ENCODE data around the gene KRTAP13-1. TPM values are rescaled to one million over a fixed set of nuclear protein-coding genes. Genes with fewer than 3 reads are reported as not detected.

The KRTAP13-1 gene
- total RNA-seq, 2 experiments from 2014 or later: not detected

GRCh38 chr21:30437010-30437565, 41.3 kb downstream of the KRTAP13-1 start:
- no peaks in the 10 kb centered on the region for H3K9me3 Mint-ChIP-seq
- Histone ChIP-seq H3K4me1 (ENCODE audit: insufficient read depth, low read length) (no peaks in the 10 kb centered on the region), H3K9me3 (ENCODE audit: control insufficient read depth in 1 of 2, insufficient read depth in 1 of 2, low read length in 2 of 2) (peaks cover 0 to 4% of the 10 kb centered on the region in 2 experiments), H3K27me3 (ENCODE audit: control insufficient read depth in 1 of 2, insufficient read depth in 2 of 2, low read length in 2 of 2) (no peaks in the 10 kb centered on the region), H3K4me3 (ENCODE audit: low read length) (no peak overlapping the region), H3K36me3 (ENCODE audit: insufficient read depth, low read length) (no peaks in the 10 kb centered on the region), H3K27ac (ENCODE audit: low read depth in 1 of 2, low read length in 2 of 2) (no peak overlapping the region)
- H3K27me3 Mint-ChIP-seq: peaks cover 6% of the 10 kb centered on the region
- no peak overlapping the region for H3K4me3 Mint-ChIP-seq
- H3K27ac Mint-ChIP-seq: no peak overlapping the region
- no peaks in the 10 kb centered on the region for H3K4me1 Mint-ChIP-seq (ENCODE audit: low read depth)
- DNase-seq (no peak), ATAC-seq (ENCODE audit: poor library complexity) (no peak)
- intact Hi-C loops (cut with DNase I, micrococcal nuclease): no loop called here
- POLR2A ChIA-PET: no interaction called here
- TF ChIP-seq CTCF (IDR thresholded peaks at IDR 0.05): no peak
- CTCF ChIA-PET: no interaction called here
- H3K36me3 Mint-ChIP-seq (ENCODE audit: low read depth): no peaks in the 10 kb centered on the region

GRCh38 chr21:30439975-30440374, 44.1 kb downstream of the KRTAP13-1 start, which contains the start of gene KRTAP15-1:
Gene KRTAP15-1, plus strand, starts transcription at chr21:30440275. Its CDS starts 53 bp downstream, at chr21:30440328.
- Mint-ChIP-seq H3K9me3 (no peaks in the 10 kb centered on the region), H3K27ac (no peak within 1 kb of the TSS), H3K4me3 (no peak within 1 kb of the TSS), H3K4me1 (ENCODE audit: low read depth) (no peaks in the 10 kb centered on the region), H3K27me3 (peaks cover 5% of the 10 kb centered on the region), H3K36me3 (ENCODE audit: low read depth) (no peaks in the 10 kb centered on the region)
- no peak within 1 kb of the TSS for H3K4me3 ChIP-seq (ENCODE audit: low read length)
- ChIA-PET CTCF (no interaction called here), POLR2A (no interaction called here)
- peaks cover 0 to 4% of the 10 kb centered on the region in 2 experiments for H3K9me3 ChIP-seq (ENCODE audit: control insufficient read depth in 1 of 2, insufficient read depth in 1 of 2, low read length in 2 of 2)
- H3K27ac ChIP-seq (ENCODE audit: low read depth in 1 of 2, low read length in 2 of 2): no peak within 1 kb of the TSS
- no peaks in the 10 kb centered on the region for H3K4me1 ChIP-seq (ENCODE audit: insufficient read depth, low read length)
- ATAC-seq (ENCODE audit: poor library complexity) (no peak), DNase-seq (no peak)
- no peaks in the 10 kb centered on the region for H3K27me3 ChIP-seq (ENCODE audit: control insufficient read depth in 1 of 2, insufficient read depth in 2 of 2, low read length in 2 of 2)
- TF ChIP-seq CTCF (IDR thresholded peaks at IDR 0.05): no peak
- intact Hi-C loops (cut with DNase I, micrococcal nuclease): no loop called here
- no peaks in the 10 kb centered on the region for H3K36me3 ChIP-seq (ENCODE audit: insufficient read depth, low read length)

GRCh38 chr21:30443226-30443625, 47.4 kb downstream of the KRTAP13-1 start:
- Mint-ChIP-seq H3K27ac (no peak overlapping the region), H3K9me3 (no peaks in the 10 kb centered on the region), H3K27me3 (no peaks in the 10 kb centered on the region), H3K4me1 (ENCODE audit: low read depth) (no peaks in the 10 kb centered on the region), H3K4me3 (no peak overlapping the region), H3K36me3 (ENCODE audit: low read depth) (no peaks in the 10 kb centered on the region)
- peaks cover 0 to 6% of the 10 kb centered on the region in 2 experiments for H3K27me3 ChIP-seq (ENCODE audit: control insufficient read depth in 1 of 2, insufficient read depth in 2 of 2, low read length in 2 of 2)
- ChIA-PET CTCF (no interaction called here), POLR2A (no interaction called here)
- H3K27ac ChIP-seq (ENCODE audit: low read depth in 1 of 2, low read length in 2 of 2): no peak overlapping the region
- intact Hi-C loops (cut with DNase I, micrococcal nuclease): no loop called here
- TF ChIP-seq CTCF (IDR thresholded peaks at IDR 0.05): no peak
- DNase-seq (no peak), ATAC-seq (ENCODE audit: poor library complexity) (no peak)
- no peaks in the 10 kb centered on the region for H3K36me3 ChIP-seq (ENCODE audit: insufficient read depth, low read length)
- H3K4me3 ChIP-seq (ENCODE audit: low read length): no peak overlapping the region
- H3K9me3 ChIP-seq (ENCODE audit: control insufficient read depth in 1 of 2, insufficient read depth in 1 of 2, low read length in 2 of 2): no peaks in the 10 kb centered on the region
- no peaks in the 10 kb centered on the region for H3K4me1 ChIP-seq (ENCODE audit: insufficient read depth, low read length)

Data from CD4-positive, alpha-beta T cell (primary cell).